Mucosa of descending colon (tissue), 3 donors: ENCODE data around the gene ANKRD17. TPM values are rescaled to one million over a fixed set of nuclear protein-coding genes. Genes with fewer than 3 reads are reported as not detected.
A peak's percentile ranks its signal among the peaks of the same experiment; 100 is the strongest.

ENCODE experiments used
- ATAC-seq: fragments of 200-7000 bp; cut with Tn5 transposase; one replicate; pipeline ENCODE4 v1.9.1; 2020; ENCODE audit warnings: mild to moderate bottlenecking, moderate library complexity
- DNase-seq, 3 donors: peaks; one replicate each; pipeline ENCODE4 v3.0.0-alpha.2; 2020
- H3K36me3 ChIP-seq: fragments of 200-600 bp; one replicate; pipeline ENCODE4 v1.8.0; 2021; ENCODE audit warnings: low read depth, mild to moderate bottlenecking
- H3K4me1 ChIP-seq: fragments of 200-600 bp; one replicate; pipeline ENCODE4 v1.8.0; 2021; ENCODE audit warnings: low read depth, mild to moderate bottlenecking
- H3K4me3 ChIP-seq: fragments of 200-600 bp; one replicate; pipeline ENCODE4 v1.8.0; 2021; ENCODE audit warnings: mild to moderate bottlenecking
- H3K9me3 ChIP-seq: fragments of 200-600 bp; one replicate; pipeline ENCODE4 v1.8.0; 2021; ENCODE audit warnings: mild to moderate bottlenecking
- intact Hi-C, 2 donors: fragments of 100-400 bp; cut with DNase I in 1 of 2; cut with micrococcal nuclease in 1 of 2; formaldehyde crosslinking; loops; one replicate each; pipeline versions ENCODE4 v1.11.0 to v1.11.1; 2022; cut with DNase I, micrococcal nuclease
- total RNA-seq, 3 donors: library from RNA; stranded (reverse); fragmentation: NEBNext Ultra II Directional in 2 of 3; extraction: Animal tissue kit (Norgen Biotek cat#: 25700) in 2 of 3; gene quantifications; one replicate each; pipeline versions ENCODE4 v1.2.1 to v1.2.4, GENCODE V29; 2021 to 2023
- TF ChIP-seq, protein P1 (sequence below): fragments of 200-600 bp; IDR thresholded peaks from one replicate; pipeline ENCODE4 v1.8.0; 2022; ENCODE audit warnings: antibody characterized with exemption, mild to moderate bottlenecking
- donor health status: DM: no; HTN: no; CAD: no; lungs with moderate emphysema.
- donor health status: DM: no; HTN: no; CAD: no.
- donor health status: DM: no; HTN: yes; CAD: no.

ANKRD17 gene
- total RNA-seq, 3 donors from 2014 or later = 62.4 to 75.3 (median 70.4) TPM

DNA sequence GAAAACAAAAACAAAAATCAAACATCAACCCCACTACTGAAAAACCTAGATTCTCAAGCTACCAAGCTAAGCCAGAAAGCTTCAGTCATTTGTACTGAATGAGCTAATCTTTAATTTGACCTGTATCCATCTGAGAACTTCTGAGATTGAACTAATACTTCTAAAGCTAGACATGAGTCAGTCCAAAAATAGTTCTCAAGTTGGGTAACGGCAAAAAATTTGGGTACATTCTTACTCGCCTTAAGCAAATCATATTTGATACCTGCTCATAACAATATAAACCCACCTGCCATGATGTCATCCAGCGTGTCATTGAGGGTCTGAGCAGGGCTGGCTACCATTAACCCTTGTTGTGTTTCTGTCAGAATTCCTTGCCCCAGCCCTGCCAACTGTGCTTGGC, 119.4 kb downstream of the ANKRD17 start:
- TF ChIP-seq, protein P1, sequence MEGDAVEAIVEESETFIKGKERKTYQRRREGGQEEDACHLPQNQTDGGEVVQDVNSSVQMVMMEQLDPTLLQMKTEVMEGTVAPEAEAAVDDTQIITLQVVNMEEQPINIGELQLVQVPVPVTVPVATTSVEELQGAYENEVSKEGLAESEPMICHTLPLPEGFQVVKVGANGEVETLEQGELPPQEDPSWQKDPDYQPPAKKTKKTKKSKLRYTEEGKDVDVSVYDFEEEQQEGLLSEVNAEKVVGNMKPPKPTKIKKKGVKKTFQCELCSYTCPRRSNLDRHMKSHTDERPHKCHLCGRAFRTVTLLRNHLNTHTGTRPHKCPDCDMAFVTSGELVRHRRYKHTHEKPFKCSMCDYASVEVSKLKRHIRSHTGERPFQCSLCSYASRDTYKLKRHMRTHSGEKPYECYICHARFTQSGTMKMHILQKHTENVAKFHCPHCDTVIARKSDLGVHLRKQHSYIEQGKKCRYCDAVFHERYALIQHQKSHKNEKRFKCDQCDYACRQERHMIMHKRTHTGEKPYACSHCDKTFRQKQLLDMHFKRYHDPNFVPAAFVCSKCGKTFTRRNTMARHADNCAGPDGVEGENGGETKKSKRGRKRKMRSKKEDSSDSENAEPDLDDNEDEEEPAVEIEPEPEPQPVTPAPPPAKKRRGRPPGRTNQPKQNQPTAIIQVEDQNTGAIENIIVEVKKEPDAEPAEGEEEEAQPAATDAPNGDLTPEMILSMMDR = no peak
- Histone ChIP-seq H3K36me3 (no peaks in the 10 kb centered on the region), H3K4me3 (no peak overlapping the region), H3K4me1 (no peaks in the 10 kb centered on the region), H3K9me3 (no peaks in the 10 kb centered on the region)
- intact Hi-C loops = no loop called here
- DNase-seq = no peak
- no peak for ATAC-seq

DNA sequence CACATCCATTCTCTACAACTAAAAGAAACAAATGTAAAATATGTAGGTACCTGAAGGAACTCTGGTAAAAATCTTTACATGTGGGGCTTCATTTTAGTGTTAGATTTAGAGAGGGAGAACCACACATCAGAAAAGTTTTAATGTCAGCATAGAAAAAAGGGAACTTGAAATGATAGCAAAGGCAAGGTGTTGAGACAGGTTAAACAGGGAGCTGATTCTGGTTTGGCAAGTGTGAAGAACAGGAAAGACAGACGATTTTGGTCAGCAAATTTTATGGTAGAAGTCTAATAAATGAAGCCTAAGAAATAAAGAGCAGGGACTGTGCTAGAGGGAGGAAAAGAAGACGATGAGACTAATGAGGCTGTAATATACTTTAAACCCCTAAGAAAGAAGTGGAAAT, 121.5 kb downstream of the ANKRD17 start:
- H3K4me3 ChIP-seq = no peak overlapping the region
- intact Hi-C loops = no loop called here
- H3K9me3 ChIP-seq = no peaks in the 10 kb centered on the region
- H3K36me3 ChIP-seq = no peaks in the 10 kb centered on the region
- DNase-seq (no peak), ATAC-seq (no peak)
- TF ChIP-seq, protein P1 = no peak
- no peaks in the 10 kb centered on the region for H3K4me1 ChIP-seq

GRCh38 chr4:73133784-73134183, 124.8 kb downstream of the ANKRD17 start:
- TF ChIP-seq, protein P1 = no peak
- Histone ChIP-seq H3K9me3 (no peaks in the 10 kb centered on the region), H3K4me1 (no peaks in the 10 kb centered on the region), H3K36me3 (no peaks in the 10 kb centered on the region), H3K4me3 (no peak overlapping the region)
- no peak for ATAC-seq
- intact Hi-C loops = no loop called here
- no peak for DNase-seq

GRCh38 chr4:73131281-73131680, 127.3 kb downstream of the ANKRD17 start:
- Histone ChIP-seq H3K4me1 (no peaks in the 10 kb centered on the region), H3K36me3 (no peaks in the 10 kb centered on the region), H3K9me3 (no peaks in the 10 kb centered on the region), H3K4me3 (no peak overlapping the region)
- intact Hi-C loops = no loop called here
- DNase-seq = no peak
- ATAC-seq = no peak
- TF ChIP-seq, protein P1 = no peak

DNA sequence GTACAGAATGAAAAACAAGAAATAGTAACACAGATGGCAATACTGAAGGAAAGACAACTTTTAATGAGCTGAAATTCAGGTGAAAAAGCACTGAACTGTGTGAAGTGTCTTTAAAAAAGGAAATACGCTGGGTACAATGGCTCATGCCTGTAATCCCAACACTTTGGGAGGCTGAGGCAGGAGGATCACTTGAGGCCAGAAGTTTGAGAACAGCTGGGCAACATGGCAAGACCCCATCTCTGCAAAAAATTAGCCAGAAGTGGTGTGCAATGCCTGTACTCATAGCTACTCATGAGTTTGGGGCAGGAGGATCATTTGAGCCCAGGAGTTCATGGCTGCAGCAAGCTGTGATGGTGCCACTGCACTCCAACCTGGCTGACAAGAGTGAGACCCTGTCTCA, 129.3 kb downstream of the ANKRD17 start:
- no peaks in the 10 kb centered on the region for H3K9me3 ChIP-seq
- no peak for ATAC-seq
- H3K4me1 ChIP-seq = no peaks in the 10 kb centered on the region
- TF ChIP-seq, protein P1 = no peak
- H3K4me3 ChIP-seq = no peak overlapping the region
- intact Hi-C loops = no loop called here
- no peak for DNase-seq
- no peaks in the 10 kb centered on the region for H3K36me3 ChIP-seq

GRCh38 chr4:73127839-73128453, 130.7 kb downstream of the ANKRD17 start:
- intact Hi-C loops = no loop called here
- peak; percentile 53 for ATAC-seq
- no peak overlapping the region for H3K4me3 ChIP-seq
- H3K36me3 ChIP-seq = no peaks in the 10 kb centered on the region
- no peaks in the 10 kb centered on the region for H3K4me1 ChIP-seq
- H3K9me3 ChIP-seq = no peaks in the 10 kb centered on the region
- TF ChIP-seq, protein P1 = no peak
- DNase-seq = no peak
